Ishikawa (cell line): Measurements from ENCODE around the gene FMNL2.

Experiments
- FOXM1 ChIP-seq: IDR thresholded peaks from 2 replicates; pipeline ENCODE4 v1.6.1; 2012; ENCODE audit warnings: low read depth, borderline replicate concordance
- RAD21 ChIP-seq: IDR thresholded peaks from 2 replicates; pipeline ENCODE4 v1.6.1; 2012; ENCODE audit warnings: low read depth
- TCF12 ChIP-seq: IDR thresholded peaks from 2 replicates; pipeline ENCODE4 v1.6.1; 2012; ENCODE audit warnings: low read depth
- TEAD4 ChIP-seq: IDR thresholded peaks from 2 replicates; pipeline ENCODE4 v1.6.1; 2012
- TF ChIP-seq, protein P1 (sequence below): IDR thresholded peaks from 2 replicates; pipeline ENCODE4 v1.6.1; 2012; ENCODE audit warnings: low read depth, mild to moderate bottlenecking
- TF ChIP-seq, protein P2 (sequence below): IDR thresholded peaks from 2 replicates; pipeline ENCODE4 v1.6.1; 2012

DNA sequence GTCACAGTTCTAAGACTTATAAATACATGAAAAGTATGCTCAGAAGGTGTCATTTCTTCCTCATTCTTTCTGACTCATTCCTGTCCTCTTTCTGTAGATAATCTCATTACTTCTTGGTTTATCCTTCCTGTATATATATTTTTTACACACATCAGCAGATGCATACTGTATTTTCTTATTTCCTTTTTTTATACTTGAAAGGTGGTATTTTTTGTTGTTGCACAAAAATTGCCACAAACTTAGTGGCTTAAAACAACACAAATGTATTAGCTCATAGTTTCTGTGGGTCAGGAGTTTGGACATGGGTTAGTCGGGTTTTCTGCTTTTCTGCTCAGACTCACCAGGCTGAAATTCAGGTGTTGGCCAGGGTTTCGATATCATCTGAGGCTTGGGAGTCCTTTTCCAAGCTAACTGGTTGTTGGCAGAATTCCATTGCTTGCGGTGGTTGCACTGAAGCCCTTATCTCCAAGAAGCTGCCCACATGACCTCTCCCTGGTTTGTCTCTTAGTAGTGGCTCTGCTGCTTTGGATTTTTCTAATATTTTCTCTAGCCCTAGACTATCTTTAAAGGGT is 162.6 kb downstream of the FMNL2 start:
- TF ChIP-seq, protein P1, sequence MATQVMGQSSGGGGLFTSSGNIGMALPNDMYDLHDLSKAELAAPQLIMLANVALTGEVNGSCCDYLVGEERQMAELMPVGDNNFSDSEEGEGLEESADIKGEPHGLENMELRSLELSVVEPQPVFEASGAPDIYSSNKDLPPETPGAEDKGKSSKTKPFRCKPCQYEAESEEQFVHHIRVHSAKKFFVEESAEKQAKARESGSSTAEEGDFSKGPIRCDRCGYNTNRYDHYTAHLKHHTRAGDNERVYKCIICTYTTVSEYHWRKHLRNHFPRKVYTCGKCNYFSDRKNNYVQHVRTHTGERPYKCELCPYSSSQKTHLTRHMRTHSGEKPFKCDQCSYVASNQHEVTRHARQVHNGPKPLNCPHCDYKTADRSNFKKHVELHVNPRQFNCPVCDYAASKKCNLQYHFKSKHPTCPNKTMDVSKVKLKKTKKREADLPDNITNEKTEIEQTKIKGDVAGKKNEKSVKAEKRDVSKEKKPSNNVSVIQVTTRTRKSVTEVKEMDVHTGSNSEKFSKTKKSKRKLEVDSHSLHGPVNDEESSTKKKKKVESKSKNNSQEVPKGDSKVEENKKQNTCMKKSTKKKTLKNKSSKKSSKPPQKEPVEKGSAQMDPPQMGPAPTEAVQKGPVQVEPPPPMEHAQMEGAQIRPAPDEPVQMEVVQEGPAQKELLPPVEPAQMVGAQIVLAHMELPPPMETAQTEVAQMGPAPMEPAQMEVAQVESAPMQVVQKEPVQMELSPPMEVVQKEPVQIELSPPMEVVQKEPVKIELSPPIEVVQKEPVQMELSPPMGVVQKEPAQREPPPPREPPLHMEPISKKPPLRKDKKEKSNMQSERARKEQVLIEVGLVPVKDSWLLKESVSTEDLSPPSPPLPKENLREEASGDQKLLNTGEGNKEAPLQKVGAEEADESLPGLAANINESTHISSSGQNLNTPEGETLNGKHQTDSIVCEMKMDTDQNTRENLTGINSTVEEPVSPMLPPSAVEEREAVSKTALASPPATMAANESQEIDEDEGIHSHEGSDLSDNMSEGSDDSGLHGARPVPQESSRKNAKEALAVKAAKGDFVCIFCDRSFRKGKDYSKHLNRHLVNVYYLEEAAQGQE, result no peak
- TF ChIP-seq, protein P2, sequence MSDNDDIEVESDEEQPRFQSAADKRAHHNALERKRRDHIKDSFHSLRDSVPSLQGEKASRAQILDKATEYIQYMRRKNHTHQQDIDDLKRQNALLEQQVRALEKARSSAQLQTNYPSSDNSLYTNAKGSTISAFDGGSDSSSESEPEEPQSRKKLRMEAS, result no peak
- TF ChIP-seq RAD21 (no peak), TCF12 (no peak), TEAD4 (no peak), FOXM1 (no peak)
